OCI-M2 (cell line): ENCODE data around the gene SP5.
"Not testable (repeated sequence)": the region's sequence is repeated elsewhere in the genome, so short reads cannot be mapped to it uniquely, and the experiment has no call there.

Experiments used
- DNase-seq: peaks from one replicate; lab custom pipeline; 2025; ENCODE audit not compliant: unreplicated experiment; lab: John Stamatoyannopoulos, UW

SP5 gene

DNA sequence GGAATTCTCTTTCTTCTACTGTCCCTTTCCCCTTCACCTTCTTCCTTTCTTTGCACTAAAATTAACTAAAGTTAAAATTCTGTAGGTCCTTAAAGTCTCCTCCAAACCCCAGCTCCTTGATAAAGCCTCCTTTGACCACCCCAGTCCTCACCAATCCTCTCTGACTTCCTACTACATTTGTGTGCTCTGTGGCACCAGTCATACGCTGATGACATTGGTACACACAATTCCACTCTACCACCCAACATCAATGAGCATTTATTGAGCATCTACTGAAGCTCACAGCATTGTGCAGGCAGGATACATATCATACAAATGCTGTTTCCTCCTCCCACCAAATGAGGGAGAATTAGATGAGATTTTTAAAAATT lies 4.5 kb upstream of the SP5 start:
- DNase-seq, result no peak

DNA sequence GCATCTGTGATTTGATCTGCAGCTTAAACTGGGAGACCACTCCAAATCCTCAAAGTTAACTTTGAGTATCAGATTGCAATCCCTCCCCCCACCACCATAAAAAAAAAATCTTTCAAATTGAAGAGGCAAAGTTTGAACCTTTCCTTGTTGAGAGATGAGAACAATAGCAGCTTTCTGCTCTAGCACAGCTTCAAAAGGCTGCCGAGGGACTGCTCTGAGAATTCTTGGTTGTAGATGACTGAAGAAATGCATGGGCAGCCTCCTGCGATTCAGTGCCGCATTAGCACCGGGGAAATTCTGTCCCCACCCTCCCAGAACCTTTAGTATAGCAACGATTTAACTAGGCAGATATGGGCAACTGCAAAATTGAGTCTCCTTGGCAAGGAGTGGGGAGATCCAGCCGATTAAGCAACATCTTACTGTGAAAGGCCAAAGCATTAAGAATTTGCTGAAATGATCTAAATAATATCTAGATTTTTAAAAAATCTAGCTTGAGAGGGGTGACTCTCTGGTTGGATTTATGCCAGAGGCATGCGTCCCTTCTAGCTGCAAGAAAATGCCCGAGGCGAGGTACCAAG lies 3.9 kb upstream of the SP5 start:
- DNase-seq, result no peak

DNA sequence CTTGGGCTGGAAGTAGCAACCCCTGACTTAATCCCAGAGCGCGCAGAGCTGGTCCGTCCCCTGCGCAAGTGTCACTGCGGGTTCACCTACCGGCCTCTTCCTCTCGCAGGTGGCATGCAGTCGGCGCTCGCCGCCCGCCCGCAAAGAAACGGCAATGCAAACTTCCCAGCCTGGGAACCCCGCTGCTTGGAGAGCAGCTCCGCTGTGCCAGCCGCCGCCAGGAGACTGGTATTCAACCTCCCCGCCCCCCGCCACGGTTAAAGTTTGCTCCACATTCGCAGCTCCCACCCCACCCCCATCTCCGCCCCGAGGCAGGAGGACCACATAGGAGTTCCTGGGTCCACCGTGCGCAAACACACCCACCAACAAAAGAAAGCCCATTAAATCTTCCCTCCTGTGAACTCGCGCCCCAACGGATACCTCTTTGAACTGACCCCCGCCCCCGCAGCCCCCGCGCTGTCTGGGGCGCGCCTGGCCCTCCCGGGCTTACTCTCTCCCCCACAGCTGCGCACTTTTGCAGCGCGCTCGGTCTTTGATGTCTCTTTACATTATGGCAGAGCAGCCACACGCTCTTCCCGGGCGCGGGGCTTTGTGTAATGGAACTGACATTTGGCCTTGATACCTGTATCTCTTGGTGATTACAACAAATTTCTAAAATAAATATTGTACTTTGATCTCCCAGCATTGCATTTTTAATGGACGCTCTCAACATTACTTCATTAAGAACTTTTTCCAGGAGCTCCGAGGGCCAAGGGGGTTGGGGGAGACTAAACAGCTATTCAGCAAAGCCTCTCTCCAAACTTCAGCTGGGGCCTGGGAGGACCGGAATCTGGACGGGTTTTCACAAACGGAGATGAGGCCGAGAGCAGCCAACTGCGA lies 3.1 kb upstream of the SP5 start:
- DNase-seq, result no peak

DNA sequence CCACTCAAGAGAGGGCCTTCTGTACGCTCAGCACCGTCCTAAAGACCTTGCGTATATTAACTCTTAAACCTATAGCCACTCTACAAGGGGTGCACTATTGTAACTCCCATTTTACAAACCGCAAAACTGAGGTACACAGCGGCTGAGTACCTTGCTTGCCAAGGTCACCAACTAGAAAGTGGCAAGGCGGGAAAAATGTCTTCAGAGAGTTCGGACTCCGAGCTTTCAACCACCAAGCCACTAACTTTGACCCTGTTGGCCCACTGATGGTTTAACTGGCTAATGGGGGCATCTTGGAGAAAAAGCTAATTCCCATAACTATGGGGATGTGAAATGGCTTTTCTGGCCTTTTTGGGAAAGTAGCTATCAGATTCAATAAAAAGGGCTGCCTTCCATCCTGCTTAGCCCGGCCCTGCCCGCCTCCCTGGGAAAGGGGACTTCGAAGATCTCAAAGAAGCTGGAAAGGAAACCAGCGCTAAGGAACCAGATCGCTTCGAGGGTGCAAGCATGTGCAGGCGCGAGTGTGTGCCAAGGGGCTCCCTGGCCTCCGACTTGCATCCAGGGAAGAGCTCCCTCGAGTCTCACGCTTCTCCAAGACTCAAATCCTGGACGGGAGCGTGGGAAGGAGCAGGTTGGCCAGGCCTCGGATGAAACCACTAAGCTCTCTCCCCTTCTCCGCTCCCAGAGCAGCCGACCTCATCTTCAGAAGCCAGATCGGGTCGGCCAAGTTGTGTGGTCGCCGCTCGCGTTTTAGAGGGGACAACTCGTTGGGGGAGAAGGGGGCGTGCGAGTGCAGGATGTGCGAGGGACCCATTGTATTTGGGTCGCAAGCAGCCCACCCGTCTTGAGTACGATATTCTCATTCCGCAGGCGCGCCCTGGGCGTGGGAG lies 2.2 kb upstream of the SP5 start:
- DNase-seq, result no peak

DNA sequence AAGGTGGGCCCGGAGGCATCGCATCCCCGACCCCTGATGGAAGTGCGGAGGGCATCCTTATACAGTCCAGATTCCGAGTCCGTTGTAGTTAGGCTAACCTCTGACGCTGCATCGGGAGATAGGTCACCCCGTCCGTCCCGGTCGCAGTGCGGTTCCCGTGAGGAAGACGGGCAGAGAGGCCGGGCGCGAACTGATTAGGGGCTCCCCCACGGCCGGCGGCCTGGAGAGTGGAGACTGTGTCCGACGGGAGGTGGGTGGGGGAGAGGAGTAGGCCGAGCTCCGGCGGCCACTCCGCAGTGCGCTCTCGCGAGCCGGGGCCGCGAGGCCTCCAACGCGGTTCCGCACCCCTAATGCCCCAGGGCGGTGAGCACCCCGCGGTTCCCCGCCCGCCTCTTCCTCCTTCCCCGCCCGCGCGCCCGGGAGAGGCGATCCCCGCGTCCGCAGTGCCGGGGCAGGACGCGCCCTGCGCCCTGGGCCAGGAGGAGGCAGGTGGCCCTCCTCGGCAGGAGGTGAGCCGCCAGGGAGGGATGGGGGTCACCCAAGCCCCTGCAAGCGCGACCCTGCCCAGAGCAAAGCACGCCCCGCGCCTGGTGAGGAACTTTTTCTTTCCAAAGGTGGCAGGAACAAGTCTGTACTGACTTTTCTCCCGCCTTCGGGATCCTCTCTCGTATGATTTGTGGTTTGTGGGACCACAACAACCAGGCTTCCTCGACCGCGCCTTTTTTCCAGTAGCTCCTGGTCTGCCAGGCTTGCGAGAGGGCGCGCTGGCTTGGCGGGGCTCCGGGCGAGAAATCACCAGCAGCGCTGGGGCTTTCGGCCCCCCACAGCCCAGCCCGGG lies 1.4 kb upstream of the SP5 start:
- no peak for DNase-seq

DNA sequence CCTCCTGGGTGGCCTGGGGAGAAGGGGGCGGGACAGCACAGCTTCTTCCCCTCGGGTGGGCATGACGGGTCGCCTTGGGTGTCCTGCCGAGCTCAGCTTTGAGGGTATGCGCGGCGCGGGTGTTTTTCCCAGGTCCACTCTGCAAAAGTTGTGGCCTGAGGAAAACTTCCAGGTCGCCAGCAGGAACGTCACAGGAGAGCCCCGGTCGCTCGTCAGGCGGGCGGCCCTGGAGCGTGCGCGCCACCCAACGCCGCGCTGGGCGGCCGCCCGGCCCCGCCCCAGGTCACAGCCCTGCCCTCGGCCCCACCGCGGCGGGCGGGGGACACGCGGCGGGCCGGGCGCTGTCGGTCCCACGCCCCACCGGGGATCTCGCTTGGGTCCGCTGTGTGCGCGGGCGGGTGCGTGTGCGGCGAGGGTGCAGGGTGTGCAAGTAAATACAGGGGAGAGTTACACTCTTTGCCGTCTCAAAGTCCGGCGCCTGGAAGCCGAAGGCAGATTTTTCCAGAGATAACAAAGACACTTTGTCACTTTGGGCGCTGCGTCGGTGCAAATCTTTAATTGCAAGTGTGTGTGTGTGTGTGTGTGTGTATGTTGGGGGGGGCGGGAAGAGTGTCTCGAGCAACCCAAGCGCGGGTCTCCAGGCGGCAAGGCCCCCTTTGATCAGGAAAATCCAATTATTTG lies 616 bp upstream of the SP5 start:
- no peak for DNase-seq

DNA sequence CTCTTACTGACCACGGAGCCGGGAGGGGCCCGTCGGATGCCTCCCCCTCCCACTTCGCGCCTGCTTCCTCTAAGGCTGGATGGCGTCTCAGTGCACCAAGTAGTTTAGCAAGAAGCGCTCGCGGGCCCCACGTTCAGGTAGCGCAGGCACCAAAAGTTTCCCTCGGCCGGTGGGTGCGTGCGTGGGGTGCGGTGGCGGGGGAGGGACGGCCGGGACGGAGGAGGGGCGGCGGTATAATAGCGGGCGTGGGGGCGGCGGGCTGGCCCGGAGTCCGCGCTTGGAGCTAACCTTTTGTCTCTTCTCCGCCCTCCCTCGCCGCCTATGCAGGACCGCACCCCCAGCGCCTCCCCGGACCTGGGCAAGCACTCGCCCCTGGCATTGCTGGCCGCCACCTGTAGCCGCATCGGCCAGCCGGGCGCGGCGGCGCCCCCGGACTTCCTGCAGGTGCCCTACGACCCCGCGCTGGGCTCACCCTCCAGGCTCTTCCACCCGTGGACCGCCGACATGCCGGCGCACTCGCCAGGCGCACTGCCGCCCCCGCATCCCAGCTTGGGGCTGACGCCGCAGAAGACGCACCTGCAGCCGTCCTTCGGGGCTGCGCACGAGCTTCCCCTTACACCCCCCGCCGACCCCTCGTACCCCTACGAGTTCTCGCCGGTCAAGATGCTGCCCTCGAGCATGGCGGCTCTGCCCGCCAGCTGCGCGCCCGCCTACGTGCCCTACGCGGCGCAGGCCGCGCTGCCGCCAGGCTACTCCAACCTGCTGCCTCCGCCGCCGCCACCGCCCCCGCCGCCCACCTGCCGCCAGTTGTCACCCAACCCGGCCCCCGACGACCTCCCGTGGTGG lies 1.0 kb downstream of the SP5 start:
- no peak for DNase-seq

DNA sequence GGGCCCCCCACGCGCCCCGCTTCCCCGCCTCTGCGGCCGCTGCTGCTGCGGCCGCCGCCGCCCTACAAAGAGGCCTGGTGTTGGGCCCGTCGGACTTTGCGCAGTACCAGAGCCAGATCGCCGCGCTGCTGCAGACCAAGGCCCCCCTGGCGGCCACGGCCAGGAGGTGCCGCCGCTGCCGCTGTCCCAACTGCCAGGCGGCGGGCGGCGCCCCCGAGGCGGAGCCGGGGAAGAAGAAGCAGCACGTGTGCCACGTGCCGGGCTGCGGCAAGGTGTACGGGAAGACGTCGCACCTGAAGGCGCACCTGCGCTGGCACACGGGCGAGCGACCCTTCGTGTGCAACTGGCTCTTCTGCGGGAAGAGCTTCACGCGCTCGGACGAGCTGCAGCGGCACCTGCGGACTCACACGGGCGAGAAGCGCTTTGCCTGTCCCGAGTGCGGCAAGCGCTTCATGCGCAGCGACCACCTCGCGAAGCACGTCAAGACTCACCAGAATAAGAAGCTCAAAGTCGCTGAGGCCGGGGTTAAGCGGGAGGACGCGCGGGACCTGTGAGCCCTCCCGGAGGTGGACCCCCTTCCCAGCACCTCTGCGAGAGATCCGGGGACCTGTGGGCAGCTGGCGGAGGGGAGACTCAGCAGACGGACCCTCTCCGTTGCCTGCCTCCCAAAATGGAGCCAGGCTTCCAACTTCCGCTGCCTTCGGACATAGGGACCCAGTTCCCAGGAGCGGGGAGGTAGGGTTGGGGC lies 1.9 kb downstream of the SP5 start:
- no peak for DNase-seq

DNA sequence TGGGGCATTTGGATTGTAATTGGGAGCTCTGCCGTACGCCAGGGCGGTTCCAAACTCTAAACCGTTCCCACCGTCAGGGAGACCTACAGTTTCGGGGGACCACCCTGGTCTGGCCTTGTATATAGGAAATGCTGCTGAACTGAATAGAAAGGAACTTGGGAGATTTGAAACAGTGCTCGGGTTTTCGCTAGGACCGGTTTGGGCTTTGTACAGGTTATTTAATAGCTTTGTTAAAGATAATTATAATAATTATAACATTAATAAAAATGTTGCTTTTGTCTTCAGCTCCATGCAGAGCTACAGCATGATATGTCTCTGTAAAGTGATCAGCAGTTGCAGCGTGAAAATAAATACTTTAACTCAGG lies 2.4 kb downstream of the SP5 start:
- DNase-seq, result no peak

DNA sequence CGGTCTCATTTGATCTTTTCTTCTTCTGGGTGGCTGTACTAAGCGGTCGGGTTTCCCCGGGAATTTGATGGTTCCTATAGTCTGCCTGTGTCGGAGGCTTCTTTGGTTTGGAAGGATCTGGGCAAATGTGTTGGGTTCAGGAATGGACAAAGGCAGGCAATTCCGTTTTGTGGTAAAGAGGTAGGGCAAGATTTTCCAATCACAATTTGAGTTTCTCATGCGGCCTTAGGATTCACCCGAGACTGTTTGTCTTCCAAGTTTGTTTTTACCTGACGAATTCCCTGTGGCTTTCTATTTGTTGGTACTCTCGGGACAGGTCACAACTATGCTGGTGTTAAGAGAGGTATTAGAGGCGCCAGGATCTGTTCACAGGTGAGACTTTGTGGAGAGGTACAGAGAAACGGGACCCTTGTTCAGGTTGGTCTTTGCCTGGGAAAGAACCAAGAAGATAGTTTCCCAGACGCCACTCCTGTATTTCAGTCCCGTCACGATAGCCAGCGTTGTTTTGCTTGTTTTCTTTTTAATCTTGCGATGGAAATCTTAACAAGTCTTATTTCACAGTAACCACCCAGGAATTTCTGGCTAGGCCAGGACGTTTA lies 3.0 kb downstream of the SP5 start:
- no peak for DNase-seq

DNA sequence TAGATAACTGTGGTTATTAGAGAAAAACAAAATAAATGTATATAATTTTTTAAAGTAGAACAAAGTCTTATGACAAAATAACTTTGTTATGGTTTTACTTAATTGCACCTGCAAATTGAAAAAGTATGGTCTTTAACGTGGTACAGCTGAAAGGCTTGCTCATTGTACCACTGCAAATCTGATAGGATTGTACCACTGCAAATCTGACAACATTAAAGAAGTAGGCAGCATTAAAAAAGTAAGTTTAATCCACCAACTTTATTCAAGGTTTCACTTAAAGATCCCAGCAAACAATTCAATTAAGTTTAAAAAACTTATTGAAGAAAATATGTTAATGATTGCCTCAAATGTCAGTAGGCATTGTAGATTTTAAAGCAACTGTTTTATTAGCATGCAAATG lies 4.7 kb downstream of the SP5 start:
- DNase-seq, result no peak

DNA sequence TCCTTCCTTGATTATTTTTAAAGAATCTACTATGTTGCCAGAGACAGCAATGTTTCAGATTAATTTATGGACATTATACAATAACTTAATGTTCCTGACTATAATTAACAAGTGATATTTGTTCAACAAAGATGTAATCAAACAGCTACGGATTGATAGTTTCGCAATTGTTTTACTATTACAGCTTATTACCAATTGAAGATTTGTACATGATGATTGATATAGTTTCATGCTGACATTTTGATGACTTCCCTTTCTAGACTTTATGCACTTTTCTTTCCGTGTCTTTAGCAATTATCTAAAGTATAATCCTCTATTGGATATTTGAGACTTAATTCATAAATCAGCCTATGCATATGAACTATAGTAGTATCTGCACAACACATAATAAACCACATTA lies 6.5 kb downstream of the SP5 start:
- DNase-seq, result no peak

DNA sequence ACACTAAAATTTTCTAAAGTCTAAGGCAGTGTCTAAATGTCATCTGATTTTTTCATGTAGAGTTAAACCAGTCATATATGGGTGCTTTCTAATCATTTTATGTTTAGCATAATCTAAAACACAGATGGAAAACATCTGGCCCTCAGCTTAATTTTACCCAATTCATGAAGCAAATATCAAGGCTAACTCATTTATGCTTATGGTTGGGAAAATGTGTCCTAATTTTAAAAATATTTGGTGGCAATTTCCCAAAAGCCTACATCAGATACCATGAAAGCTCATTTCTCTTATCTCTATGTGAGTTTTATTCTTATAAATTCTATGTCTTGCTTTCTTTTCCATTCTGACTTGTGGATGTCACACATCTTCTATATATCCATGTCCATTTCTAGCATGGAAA lies 7.2 kb downstream of the SP5 start:
- no peak for DNase-seq

DNA sequence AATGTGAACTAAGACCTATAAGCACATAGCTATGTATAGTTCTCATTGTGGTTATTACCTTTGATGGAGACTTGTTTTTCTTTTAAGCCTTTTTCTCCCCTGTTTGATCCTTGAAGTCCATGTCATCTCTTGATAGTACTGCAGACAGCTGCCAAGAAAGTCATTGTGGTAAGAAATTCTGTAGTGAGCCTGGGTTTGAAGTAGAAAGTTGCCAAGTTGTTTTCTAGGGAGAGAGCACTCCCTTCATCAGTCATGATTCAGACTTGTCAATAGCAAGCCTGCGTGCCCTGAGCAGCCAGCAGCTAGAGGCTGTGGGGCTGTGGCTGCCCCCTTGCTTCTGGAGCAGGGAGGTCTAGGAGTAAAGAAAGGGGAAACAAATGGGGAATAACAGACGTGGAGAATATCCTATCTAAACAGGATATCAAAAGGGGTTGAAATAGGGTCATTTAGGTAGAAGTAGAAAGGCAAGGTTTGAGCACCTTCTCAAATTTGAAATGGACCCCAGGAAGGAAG lies 8.4 kb downstream of the SP5 start:
- DNase-seq, result no peak

DNA sequence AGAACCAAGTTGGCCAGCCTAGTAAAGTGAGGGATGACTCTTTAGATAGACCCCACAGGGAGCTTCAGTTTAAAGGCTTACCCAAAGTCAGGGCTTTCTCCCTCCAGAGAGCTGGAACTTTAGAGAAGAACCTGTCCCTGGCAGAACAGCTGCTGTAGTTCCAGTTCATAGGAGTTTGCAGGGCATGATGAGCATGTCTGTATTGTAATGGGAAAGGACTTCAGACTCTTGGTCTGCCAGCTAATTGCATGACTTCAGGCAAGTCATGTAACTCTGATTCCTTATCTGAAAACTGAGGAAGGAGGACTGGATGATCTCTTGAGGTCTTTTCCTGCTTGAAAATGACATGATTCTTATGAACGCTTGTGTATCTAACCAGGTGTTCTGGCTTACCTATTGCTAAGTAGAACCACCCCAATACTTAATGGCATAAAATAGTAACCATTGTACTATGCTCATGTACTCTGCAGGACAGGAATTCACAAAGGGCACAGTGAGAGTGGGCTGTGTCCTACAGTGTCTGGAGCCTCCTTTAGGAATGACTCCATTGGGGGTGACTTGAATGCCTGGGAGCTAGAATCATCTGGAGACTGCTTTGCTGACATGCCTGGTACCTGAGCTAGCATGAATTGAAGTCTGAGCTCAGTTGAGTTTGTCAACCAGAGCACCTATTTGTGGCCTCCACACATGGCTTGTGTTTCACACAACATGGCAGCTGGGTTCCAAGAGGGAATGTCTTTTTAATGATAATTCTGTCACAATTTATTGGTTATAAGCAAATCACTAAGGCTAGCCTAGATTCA lies 18.9 kb downstream of the SP5 start:
- no peak for DNase-seq

DNA sequence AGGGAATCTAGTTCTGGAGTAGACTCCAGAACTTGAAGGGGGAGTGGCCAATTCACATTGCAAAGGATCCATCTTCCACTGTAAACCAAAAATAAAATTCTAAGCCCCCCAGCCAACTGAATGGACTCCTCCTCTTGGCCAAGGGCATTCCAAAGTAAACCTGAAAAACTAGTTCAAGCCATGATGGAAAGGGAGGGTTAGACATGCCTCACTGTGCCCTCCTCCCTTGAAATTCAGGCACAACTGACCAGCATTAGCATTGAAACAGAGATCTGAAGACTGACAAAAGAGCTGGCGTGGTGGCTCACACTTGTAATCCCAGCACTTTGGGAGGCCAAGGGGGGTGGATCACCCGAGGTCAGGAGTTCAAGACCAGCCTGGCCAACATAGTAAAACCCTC lies 19.5 kb downstream of the SP5 start:
- DNase-seq, result not testable (repeated sequence)

DNA sequence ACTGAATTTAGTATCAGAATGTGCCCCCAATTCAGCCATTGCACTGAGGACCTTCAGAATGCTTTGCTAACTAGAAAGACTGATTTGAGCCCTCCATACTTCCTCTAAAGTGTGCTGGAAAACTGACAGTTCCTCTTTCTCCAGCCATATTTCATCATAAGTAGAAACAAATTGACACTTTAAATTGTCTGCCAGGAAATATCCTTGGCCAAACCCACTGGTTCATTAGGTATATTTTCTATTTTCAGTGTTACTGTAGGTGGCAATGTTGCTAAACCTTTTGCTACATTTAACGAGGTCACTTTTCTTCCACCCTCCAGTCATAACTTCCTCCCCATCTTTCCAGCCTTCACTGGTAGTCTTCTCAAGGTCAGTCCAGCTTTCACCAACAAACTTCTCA lies 21.5 kb downstream of the SP5 start:
- no peak for DNase-seq

DNA sequence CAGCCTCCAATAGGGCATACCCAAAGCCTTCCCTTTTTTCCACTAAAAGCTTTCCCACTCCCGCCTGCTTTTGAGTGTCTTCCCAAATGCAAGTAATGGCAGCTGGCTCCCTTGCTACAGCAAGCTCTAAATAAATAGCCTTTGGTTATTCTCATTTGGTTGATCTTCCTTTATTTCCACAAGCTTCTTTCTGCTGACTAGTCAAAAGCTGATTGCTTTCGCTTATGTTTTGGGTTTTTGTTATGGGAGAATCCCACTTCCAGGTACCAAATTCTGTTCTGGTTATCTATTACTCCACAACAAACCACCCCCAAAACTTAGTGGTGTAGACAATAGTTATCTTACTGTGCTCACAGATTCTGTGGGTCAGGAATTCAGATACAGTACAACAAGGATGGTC lies 22.3 kb downstream of the SP5 start:
- DNase-seq, result no peak
